ENCODE results near the gene FRMD4A.

FRMD4A gene

GRCh38 chr10:14004536-14004935 is 326.2 kb downstream of the FRMD4A start:
- no peak for DNase-seq

- no peak for DNase-seq
Observed at GRCh38 chr10:14003517-14004184, 327.1 kb downstream of the FRMD4A start.

- DNase-seq: no peak
Observed at GRCh38 chr10:14001298-14002040, 329.3 kb downstream of the FRMD4A start.

DNA sequence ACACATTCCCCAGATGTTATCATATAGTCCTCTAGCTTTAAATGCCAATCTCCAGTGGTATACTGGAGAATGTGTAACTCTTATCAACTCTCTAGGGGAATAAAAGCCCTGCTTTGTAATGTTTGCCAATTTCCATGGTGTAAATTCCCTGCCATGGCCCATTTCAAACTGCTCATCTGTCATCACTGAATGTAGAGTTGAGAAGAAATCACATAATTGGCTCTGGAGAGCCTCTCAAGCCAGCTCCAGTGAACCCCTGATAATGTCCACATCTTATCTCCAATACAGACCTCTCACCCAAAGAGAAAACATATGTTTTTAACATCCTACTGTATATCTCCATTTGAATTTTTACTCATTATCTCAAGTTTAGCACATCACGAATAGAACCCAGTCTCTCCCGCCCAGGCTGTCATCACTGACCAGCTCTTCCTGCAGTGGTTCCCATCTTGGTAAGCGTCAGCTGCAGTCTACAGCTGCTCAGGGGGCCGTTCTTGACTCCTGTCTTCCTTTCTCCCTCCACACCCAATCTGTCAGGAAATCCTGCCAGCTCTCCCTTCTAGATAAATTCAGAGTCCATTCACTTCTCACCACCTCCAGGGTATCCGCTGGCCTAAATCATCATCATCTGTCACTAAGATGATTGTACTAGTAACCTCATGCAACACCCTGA is 332.4 kb downstream of the FRMD4A start:
- DNase-seq: no peak

DNA sequence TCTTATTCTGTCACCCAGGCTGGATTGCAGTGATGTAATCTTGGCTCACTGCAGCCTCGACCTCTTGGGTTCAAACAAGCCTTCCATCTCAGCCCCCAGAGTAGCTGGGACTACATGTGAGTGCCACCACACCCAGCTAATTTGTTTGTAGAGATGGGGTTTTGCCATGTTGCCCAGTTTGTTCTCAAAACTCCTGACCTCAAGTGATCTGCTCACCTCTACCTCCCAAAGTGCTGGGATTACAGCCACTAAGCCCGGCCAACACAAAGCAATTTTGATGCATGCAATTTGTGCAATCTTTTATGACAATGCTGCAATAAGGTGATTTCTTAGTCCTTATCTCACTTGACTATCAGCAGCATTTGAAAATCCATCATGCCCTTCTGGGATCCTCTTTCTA is 333.1 kb downstream of the FRMD4A start:
- no peak for DNase-seq

GRCh38 chr10:13994932-13995331 is 335.8 kb downstream of the FRMD4A start:
- no peak for DNase-seq

- no peak for DNase-seq
Observed at GRCh38 chr10:13993673-13994089, 337.0 kb downstream of the FRMD4A start.

DNA sequence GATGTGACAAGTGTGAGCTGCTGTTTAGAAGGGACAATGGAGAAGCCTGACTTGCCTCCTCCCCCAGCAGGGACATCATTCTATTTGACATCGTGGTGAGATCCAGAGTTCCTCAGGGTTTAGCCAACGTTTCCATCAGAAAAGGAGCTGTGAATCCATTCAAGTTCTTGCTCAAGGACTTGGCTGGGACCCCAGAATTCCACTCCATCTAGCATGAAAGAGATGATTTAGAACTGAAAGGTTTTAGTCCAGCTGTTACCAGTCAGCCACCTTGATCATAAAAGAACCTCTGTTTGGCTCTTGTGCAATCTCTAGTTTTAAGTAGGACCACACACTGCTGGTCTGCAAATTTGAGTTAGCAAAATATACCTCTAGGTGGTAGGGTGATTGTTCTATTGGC is 337.6 kb downstream of the FRMD4A start:
- no peak for DNase-seq

DNA sequence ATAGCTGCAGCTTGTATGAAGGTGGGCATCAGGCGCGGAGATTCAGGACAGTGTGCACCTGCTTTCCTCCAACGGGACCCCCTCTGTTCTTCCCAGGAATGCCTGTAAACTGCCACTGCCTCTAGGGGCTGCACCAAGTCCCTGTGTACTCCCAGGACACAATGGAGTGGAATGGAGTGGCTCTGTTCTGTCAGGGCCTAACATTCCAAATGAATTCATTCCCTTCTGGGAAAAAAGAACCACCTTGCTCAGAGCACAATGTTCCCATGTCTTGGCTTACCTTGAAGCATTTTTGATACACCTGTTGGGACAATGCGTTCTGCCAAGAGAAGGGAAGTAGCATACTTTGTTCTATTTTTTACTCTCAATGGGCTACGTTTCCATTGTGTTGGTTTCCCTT is 339.4 kb downstream of the FRMD4A start:
- DNase-seq: no peak

DNA sequence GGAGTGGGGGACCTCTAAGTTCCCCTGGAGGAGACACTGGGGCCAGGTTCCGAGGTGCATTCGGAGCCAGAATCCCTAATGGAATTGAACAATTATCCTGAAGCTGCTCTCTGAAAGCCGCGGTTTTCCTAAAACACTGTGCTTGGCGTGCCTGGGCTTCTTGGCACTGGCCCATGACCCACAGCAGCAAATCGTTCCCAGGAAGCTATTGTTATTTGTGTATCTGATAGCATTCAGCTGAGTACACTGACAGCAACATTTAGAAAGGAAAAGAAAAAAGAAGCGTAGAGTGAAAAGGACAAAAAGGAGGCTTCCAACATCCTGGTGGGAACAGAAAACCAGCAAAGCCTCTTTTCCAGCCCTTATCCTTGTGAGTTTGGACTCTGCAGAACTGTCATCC is 339.8 kb downstream of the FRMD4A start:
- DNase-seq: no peak

GRCh38 chr10:13990392-13990805 is 340.3 kb downstream of the FRMD4A start:
- no peak for DNase-seq

DNA sequence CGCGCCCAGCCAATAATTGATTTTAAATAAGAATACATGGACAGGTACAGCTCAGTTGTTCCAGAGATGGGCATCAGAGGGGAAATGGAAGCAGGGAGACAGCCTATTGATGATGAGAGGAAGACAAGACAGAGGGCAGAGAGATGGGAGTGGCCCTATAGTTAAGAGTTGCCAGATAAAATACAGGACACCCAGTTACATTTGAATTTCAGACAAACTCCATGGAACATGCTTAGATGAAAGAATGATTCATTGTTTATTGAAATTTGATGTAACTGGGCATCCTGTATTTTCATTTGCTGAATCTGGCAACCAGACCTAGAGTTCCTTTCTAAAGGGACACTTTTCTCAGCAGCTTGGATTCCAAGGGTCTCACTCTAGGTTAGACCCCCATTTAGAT is 341.1 kb downstream of the FRMD4A start:
- no peak for DNase-seq

DNA sequence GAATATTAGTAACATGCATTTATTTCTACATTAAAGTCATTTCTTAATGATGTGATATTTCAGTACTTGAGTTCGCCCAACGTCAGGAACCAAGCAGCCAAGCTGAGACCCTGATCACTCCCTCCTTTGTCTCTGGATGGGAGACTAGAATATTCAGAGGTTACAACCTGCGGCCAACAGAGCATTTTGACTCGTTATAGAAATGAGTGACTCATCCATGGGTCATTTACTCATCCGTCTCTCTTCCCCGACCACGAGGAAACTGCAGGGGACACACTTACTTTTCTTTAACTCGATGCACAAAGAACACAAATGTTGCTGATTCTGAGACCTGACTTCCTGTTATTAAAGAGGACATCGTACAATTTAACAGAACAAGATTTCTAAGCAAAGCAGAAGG is 343.3 kb downstream of the FRMD4A start:
- peak; percentile 15 for DNase-seq

GRCh38 chr10:13984647-13985155 is 346.0 kb downstream of the FRMD4A start:
- DNase-seq: no peak

DNA sequence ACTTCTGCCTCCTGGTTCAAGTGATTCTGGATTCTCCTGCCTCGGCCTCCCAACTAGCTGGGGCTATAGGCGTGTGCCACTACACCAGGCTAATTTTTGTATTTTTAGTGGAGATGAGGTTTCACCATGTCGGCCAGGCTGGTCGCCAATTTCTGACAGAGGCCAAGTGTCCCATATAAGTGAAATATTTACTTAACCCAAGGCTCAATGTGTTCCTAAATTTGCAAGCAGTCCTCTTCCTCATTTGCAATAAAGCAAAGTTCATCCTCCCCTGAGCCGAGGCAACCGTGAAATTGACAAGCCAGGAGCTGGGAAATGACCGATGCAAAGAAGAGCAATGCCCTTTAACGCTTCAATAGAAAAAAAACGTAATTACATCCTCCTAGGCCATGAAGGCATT is 347.7 kb downstream of the FRMD4A start:
- DNase-seq: no peak

DNA sequence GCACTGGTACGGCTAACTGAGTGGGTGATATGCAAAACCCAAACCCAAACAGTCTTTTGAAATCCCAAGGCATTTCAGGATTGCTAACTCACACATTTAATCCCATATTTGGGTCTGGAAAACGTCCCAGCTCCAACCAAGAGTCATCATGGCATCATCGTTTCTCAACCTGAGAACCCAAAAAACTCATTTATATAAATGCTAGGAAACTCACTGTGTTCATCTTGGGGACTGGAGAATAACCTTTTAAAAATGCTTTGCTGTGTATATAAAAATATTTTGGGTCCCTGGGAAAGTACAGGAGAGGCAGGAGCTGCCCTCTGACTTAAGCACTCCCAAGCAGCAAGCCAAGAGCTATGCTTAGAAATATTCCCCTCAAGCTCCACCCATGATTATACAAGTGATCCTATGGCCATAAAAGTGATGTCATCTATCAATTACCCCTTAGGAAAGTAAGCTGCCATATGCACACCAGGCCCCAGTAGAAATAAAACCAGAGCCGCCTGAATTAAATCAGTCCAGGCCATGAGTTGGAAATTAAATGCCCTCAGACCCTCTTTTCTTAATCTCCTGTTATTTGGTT is 352.1 kb downstream of the FRMD4A start:
- DNase-seq: no peak

DNA sequence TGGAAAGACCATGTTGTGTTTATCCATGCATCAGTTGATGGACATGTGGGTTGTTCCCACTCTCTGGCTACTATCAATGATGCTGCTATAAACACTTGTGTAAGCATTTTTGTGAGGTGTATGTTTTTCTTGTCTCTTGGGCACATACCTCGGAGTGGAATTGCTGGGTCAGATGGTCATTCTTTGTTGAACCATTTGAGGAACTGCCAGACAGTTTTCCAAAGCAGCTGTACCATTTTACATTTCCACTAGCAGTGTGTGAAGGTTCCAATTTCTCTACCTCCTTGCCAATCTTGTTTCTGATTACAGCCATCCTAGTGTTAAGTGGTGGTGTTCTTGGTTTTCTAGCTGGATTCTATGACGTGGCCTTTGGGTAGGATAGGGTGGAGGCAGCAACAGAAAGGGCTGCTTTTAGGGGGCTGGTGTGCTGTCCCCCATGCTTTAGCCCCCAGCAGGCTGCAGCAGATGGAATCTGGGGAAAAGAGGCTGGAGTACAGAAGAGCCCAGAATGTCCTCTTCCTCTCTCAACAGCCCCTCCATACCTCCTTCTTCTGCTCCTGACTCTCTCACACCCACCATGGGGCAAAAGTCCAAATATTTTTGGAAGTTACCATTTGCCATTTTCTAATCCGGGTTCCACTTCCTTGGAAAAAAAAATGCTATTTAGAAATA is 352.7 kb downstream of the FRMD4A start:
- DNase-seq: no peak

DNA sequence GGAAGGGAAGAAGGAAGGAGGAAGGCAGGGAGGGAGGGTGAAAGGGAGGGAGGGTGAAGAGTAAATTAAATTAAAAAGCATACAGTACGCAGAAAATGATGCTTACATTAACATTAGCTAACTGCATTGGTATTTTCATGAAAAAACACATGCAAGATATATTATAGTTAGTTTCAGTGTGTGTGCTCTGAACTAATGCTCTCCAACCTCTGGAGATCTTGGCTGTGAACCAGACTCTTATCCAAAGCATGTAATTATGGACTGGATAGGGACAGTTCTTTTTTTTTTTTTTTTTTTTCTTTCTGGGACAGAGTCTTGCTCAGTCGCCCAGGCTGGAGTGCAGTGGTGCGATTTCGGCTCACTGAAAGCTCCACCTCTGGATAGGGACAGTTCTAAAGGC is 357.0 kb downstream of the FRMD4A start:
- no peak for DNase-seq

- no peak for DNase-seq
Observed at GRCh38 chr10:13972609-13973008, 358.1 kb downstream of the FRMD4A start.

DNA sequence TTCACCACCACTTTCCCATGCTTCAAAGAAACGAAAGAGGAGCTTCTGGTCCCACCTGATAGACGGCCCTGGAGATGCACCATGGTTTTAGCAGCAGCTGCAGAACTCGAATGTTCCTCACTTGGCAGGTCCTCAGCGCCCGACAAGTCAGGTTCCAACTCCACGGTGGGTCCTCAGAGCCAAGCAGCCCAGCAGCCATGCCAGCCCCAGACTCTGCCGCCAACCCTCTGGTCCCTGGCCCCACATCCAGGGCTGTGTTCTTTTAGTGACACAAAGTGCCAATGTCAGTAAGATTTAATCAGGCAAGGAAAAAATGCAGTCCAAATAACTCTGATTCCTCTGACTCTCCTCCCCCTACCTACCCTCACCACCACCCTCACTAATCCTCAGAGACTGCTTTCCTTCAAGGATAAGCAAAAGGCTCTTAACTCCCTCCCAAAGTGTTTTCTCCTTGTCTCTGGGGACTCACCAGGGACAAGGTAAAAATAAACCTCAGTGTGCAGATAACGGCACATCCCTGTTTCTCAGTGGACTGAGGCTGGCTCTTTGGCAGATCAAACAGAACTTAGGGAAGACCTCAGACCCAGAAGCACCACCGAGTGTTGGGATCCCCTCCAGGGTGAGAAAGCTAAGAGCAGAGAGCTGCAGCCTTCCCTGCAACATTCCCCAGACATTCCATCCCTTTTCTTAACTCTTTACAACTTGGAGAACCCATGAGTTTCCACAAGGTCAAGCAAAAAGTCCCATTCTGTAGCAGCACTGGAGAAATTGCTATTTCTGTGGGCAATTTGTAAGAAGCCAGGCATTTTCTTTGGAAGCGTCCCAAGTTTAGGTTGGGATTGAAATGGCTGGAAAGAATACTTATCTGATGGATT is 358.9 kb downstream of the FRMD4A start:
- DNase-seq: no peak

GRCh38 chr10:13970957-13971353 is 359.8 kb downstream of the FRMD4A start:
- DNase-seq: no peak
